NB4 (cell line): ENCODE results near the gene PDE4D.
A peak's percentile ranks its signal among the peaks of the same experiment; 100 is the strongest.

Source experiments
- DNase-seq: peaks from one replicate; pipeline ENCODE4 v3.0.0; 2010; ENCODE audit warnings: low read depth
- H3K4me3 ChIP-seq: one replicate; pipeline ENCODE4 v1.5.1; 2011; ENCODE audit warnings: mild to moderate bottlenecking, low read depth, low read length, moderate library complexity
- MAX ChIP-seq: IDR thresholded peaks from 2 replicates; pipeline ENCODE4 v1.6.1; 2011; ENCODE audit warnings: low read depth, low read length
- MYC ChIP-seq: IDR thresholded peaks from 2 replicates; pipeline ENCODE4 v1.6.1; 2011; ENCODE audit warnings: low read depth, low read length
- POLR2A ChIP-seq: IDR thresholded peaks from 2 replicates; pipeline ENCODE4 v1.6.1; 2011; ENCODE audit warnings: mild to moderate bottlenecking; ENCODE audit not compliant: insufficient read length; ENCODE audit errors: extremely low read depth
- TF ChIP-seq, protein P1 (sequence below): IDR thresholded peaks from one replicate; pipeline ENCODE4 v1.5.1; 2012; ENCODE audit warnings: low read depth, low read length

Gene PDE4D

DNA sequence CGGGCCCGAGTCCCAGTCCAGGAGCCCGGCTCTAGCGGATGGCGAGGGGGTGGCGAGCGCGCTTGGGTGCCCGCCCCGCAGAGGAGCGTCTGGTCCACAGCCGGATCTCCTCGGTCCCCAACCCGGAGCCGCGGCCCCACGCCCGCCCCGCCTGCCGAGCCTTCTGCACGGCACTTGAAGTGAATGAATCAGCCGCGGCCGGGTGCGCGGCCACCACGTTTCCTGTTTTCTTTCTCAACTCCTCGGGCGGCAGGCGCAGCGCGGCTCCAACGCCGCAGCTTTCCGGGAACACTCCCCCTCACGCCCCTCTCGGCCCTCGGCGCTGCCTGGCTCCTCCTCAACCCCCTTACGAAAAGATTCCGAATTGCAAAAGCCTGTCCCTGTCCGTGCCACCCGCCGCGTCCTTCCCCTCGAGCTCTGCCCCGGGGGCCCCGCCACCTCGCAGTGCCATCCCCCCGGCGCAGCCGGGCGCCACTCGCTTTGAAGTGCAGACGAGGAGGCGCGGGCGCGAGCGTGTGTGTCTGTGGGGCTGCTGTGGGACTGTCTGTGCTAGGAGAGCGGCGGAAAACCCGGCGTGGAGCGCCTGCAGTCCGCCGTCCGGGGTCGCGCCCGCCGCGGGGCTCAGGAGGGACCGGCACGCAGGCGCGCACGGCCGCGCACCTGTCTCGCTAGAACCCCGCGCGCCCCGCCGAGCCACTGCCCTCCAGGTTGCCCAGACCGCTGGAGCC is 854.1 kb downstream of the PDE4D start:
- DNase-seq, result peak; percentile 98
- peak; percentile 74 for TF ChIP-seq POLR2A
- TF ChIP-seq MYC, result peak; percentile 90
- TF ChIP-seq, protein P1, sequence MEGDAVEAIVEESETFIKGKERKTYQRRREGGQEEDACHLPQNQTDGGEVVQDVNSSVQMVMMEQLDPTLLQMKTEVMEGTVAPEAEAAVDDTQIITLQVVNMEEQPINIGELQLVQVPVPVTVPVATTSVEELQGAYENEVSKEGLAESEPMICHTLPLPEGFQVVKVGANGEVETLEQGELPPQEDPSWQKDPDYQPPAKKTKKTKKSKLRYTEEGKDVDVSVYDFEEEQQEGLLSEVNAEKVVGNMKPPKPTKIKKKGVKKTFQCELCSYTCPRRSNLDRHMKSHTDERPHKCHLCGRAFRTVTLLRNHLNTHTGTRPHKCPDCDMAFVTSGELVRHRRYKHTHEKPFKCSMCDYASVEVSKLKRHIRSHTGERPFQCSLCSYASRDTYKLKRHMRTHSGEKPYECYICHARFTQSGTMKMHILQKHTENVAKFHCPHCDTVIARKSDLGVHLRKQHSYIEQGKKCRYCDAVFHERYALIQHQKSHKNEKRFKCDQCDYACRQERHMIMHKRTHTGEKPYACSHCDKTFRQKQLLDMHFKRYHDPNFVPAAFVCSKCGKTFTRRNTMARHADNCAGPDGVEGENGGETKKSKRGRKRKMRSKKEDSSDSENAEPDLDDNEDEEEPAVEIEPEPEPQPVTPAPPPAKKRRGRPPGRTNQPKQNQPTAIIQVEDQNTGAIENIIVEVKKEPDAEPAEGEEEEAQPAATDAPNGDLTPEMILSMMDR, result no peak
- peak; percentile 81 for TF ChIP-seq MAX
- H3K4me3 ChIP-seq, result peak overlapping the region; percentile 90

- TF ChIP-seq POLR2A (no peak), MAX (no peak; the same call in 1 of the 2 replicates), MYC (no peak)
- TF ChIP-seq, protein P1, result no peak
- peak; percentile 57 for DNase-seq
- peak overlapping the region; percentile 90 for H3K4me3 ChIP-seq
Measured at GRCh38 chr5:59038798-59039295, 854.7 kb downstream of the PDE4D start.

- TF ChIP-seq, protein P1, result no peak
- no peak for TF ChIP-seq MAX
- H3K4me3 ChIP-seq, result peak overlapping the region; percentile 90
- peak; percentile 31 for DNase-seq
Measured at GRCh38 chr5:59037941-59038797, 855.4 kb downstream of the PDE4D start.

DNA sequence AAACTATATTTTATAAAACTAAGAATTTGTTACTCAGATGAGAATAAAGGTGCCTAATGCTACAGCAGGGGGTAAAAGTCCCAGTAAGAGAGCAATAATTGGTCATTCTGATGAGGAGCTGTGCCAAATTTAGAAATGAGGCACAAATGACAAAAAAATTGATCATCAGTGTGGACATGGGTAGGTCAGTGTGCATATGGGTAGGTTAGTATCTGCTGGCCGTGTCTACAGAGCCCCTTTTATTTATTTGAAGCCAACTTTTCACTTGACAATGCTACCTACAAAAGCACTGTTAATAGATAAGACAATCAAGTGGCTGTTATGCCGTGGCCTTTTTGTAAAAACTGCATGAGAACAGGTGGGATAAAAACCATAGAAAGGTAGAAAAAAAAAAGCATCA is 856.1 kb downstream of the PDE4D start:
- H3K4me3 ChIP-seq, result peak overlapping the region; percentile 90
- TF ChIP-seq MAX (no peak), MYC (no peak), POLR2A (no peak)
- TF ChIP-seq, protein P1, result no peak
- DNase-seq, result peak; percentile 17

DNA sequence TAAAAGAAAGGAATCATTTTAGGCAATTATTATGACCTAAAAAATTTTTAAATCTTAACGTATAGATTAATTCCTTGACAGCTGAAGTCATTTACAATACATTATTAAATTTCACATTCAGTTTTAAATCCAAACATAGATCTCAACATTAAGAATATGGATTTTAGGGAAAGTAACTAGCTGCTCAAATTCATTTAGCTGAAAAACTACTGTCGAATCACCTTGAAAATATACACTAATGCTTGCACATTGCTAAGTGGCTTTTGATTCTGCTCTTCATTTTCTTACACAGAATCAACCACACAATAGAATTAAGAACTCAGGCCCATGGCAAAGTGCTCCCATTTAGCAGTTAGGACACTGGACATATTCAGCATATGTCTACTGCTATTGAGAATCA is 856.5 kb downstream of the PDE4D start:
- TF ChIP-seq, protein P1, result no peak
- TF ChIP-seq MYC (no peak), POLR2A (no peak), MAX (no peak)
- DNase-seq, result no peak
- H3K4me3 ChIP-seq, result peak overlapping the region; percentile 90
